GM08714 (cell line): ENCODE measurements around the gene NPR2.

Experiments used
- H3K4me3 ChIP-seq: fragments of 200-500 bp; sonication (Bioruptor generic); 2 replicates; pipeline ENCODE4 v1.5.1; 2014; ENCODE audit warnings: mild to moderate bottlenecking, low read length, inconsistent platforms
- ZNF274 ChIP-seq: IDR thresholded peaks from 2 replicates; pipeline ENCODE4 v1.6.1; 2012; ENCODE audit warnings: mild to moderate bottlenecking, low read depth, low read length

The NPR2 gene

GRCh38 chr9:35839926-35840325 is 48.5 kb downstream of the NPR2 start:
- TF ChIP-seq ZNF274 = no peak
- H3K4me3 ChIP-seq = no peak overlapping the region

GRCh38 chr9:35840881-35841644 is 49.7 kb downstream of the NPR2 start:
- TF ChIP-seq ZNF274 = no peak
- no peak overlapping the region for H3K4me3 ChIP-seq

- H3K4me3 ChIP-seq = no peak overlapping the region
- TF ChIP-seq ZNF274 = no peak
These were observed 50.2 kb downstream of the NPR2 start for GRCh38 chr9:35841645-35841900.

- TF ChIP-seq ZNF274 = no peak
- no peak overlapping the region for H3K4me3 ChIP-seq
These were observed 50.8 kb downstream of the NPR2 start for GRCh38 chr9:35842020-35842745.

GRCh38 chr9:35842795-35843194 is 51.4 kb downstream of the NPR2 start:
- H3K4me3 ChIP-seq = no peak overlapping the region
- TF ChIP-seq ZNF274 = no peak

GRCh38 chr9:35844628-35845270 is 53.4 kb downstream of the NPR2 start:
- no peak overlapping the region for H3K4me3 ChIP-seq
- no peak for TF ChIP-seq ZNF274

GRCh38 chr9:35845824-35846771 is 54.7 kb downstream of the NPR2 start:
- no peak overlapping the region; the same call in 1 of the 2 replicates for H3K4me3 ChIP-seq
- TF ChIP-seq ZNF274 = no peak

GRCh38 chr9:35847792-35848572 is 56.6 kb downstream of the NPR2 start:
- TF ChIP-seq ZNF274 = no peak
- H3K4me3 ChIP-seq = peak overlapping the region; percentile 38; the same call in 1 of the 2 replicates

GRCh38 chr9:35852267-35852815 is 61.0 kb downstream of the NPR2 start:
- no peak for TF ChIP-seq ZNF274

GRCh38 chr9:35852876-35853865 is 61.8 kb downstream of the NPR2 start:
- no peak for TF ChIP-seq ZNF274
- no peak overlapping the region for H3K4me3 ChIP-seq

More at GRCh38 chr9:35852267-35852815, 61.0 kb downstream of the NPR2 start:
- H3K4me3 ChIP-seq = no peak overlapping the region

GRCh38 chr9:35854091-35854762 is 62.8 kb downstream of the NPR2 start:
- no peak for TF ChIP-seq ZNF274
- H3K4me3 ChIP-seq = no peak overlapping the region

- no peak for TF ChIP-seq ZNF274
- no peak overlapping the region for H3K4me3 ChIP-seq
These were observed 64.8 kb downstream of the NPR2 start for GRCh38 chr9:35856206-35856605.
